ENCODE data around the gene AHCYL2.
A peak's percentile ranks its signal among the peaks of the same experiment; 100 is the strongest.
"Not testable (repeated sequence)": the region's sequence is repeated elsewhere in the genome, so short reads cannot be mapped to it uniquely, and the experiment has no call there.

The AHCYL2 gene

GRCh38 chr7:129394982-129395914 lies 170.4 kb downstream of the AHCYL2 start:
- ChIA-PET CTCF (interaction anchor here (3.0 kb wide), 1 partner anchor 19 kb away, joined by 14 read pairs; no protein-coding TSS in a partner anchor), POLR2A (no interaction called here)
- no peak for DNase-seq (ENCODE audit: extremely low spot score)
- no peak for TF ChIP-seq CTCF (IDR thresholded peaks at IDR 0.05; ENCODE audit: control extremely low read depth, extremely low read depth, low read depth, missing control alignments)

- DNase-seq (ENCODE audit: extremely low spot score): no peak
- POLR2A ChIA-PET: no interaction called here
- CTCF ChIA-PET: interaction anchor here (0.9 to 3.1 kb wide), 11 partner anchors 10 to 103 kb away, joined by 3 to 22 read pairs (median 6); partner anchors contain the start of gene STRIP2
- no peak for TF ChIP-seq CTCF (IDR thresholded peaks at IDR 0.05; ENCODE audit: control extremely low read depth, extremely low read depth, low read depth, missing control alignments)
Measured at GRCh38 chr7:129401228-129401966, 176.6 kb downstream of the AHCYL2 start.

GRCh38 chr7:129401967-129402860 lies 177.4 kb downstream of the AHCYL2 start:
- CTCF ChIA-PET: interaction anchor here (0.7 to 3.1 kb wide), 10 partner anchors 11 to 104 kb away, joined by 3 to 22 read pairs (median 6); partner anchors contain the start of gene STRIP2
- POLR2A ChIA-PET: no interaction called here
- DNase-seq (ENCODE audit: extremely low spot score): peak; percentile 31
- TF ChIP-seq CTCF (IDR thresholded peaks at IDR 0.05; ENCODE audit: control extremely low read depth, extremely low read depth, low read depth, missing control alignments): peak; percentile 27

- POLR2A ChIA-PET: no interaction called here
- CTCF ChIA-PET: interaction anchor here (1.1 to 4.1 kb wide), 3 partner anchors 19 to 38 kb away, joined by 3 to 14 read pairs (median 3); no protein-coding TSS in a partner anchor
- no peak for DNase-seq (ENCODE audit: extremely low spot score)
- TF ChIP-seq CTCF (IDR thresholded peaks at IDR 0.05; ENCODE audit: control extremely low read depth, extremely low read depth, low read depth, missing control alignments): no peak
Measured at GRCh38 chr7:129405527-129405926, 180.7 kb downstream of the AHCYL2 start.

- DNase-seq (ENCODE audit: extremely low spot score); CTCF ChIA-PET; POLR2A ChIA-PET: not testable (repeated sequence)
Measured at GRCh38 chr7:129410238-129410637, 185.4 kb downstream of the AHCYL2 start.

GRCh38 chr7:129412501-129412900 lies 187.7 kb downstream of the AHCYL2 start:
- no peak for DNase-seq (ENCODE audit: extremely low spot score)
- ChIA-PET CTCF (interaction anchor here (0.9 to 2.9 kb wide), 2 partner anchors 36 to 45 kb away, joined by 4 to 10 read pairs; no protein-coding TSS in a partner anchor), POLR2A (no interaction called here)
- no peak for TF ChIP-seq CTCF (IDR thresholded peaks at IDR 0.05; ENCODE audit: control extremely low read depth, extremely low read depth, low read depth, missing control alignments)

Data from GM10248 (cell line).